SK-N-SH treated with all-trans-retinoic acid at 6 μM for 48 hours (cell line): ENCODE results near the gene FAM240B.

Source experiments
- CREB5 ChIP-seq: fragments of 250-450 bp; sonication (Bioruptor Pico); IDR thresholded peaks from 2 replicates; pipeline ENCODE4 v1.5.1; 2020; ENCODE audit warnings: low read depth, mild to moderate bottlenecking, moderate library complexity
- POU6F1 ChIP-seq: fragments of 250-450 bp; sonication (Bioruptor Pico); IDR thresholded peaks from 2 replicates; pipeline ENCODE4 v1.8.0; 2021; ENCODE audit warnings: low read depth, mild to moderate bottlenecking, moderate library complexity, borderline replicate concordance
- TOX ChIP-seq: fragments of 250-450 bp; sonication (Bioruptor Pico); IDR thresholded peaks from 2 replicates; pipeline ENCODE4 v1.8.0; 2021; ENCODE audit warnings: mild to moderate bottlenecking, moderate library complexity, borderline replicate concordance
- ZNF8 ChIP-seq: fragments of 450-650 bp; formaldehyde crosslinking; IDR thresholded peaks from 2 replicates; pipeline ENCODE4 v1.5.0; 2020; ENCODE audit warnings: mild to moderate bottlenecking, moderate library complexity
- TF ChIP-seq, protein P1 (sequence below): fragments of 250-450 bp; sonication (Bioruptor Pico); IDR thresholded peaks from 2 replicates; pipeline ENCODE4 v1.8.0; 2020; ENCODE audit warnings: mild to moderate bottlenecking, moderate library complexity, borderline replicate concordance

DNA sequence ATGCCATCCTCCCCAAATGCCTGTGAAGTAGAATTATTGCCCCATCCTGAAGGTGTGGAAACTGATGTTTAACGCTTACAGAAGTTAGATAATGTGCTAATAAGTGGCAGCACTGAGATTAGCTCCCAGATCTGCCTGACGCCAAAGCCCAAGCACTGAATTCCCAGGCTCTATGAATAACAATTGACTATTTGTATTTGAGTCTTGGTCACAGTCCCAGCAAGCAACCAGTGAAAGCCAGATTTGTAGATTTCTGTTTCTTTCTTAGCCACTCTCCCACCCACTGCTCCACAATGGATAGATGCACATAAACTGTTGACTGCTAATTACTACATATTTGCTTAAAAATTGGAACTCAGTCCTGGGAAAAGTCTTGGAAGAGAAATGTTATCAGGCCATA, 34.4 kb downstream of the FAM240B start:
- TF ChIP-seq TOX (CRISPR knock-in tag), result no peak
- no peak for TF ChIP-seq POU6F1 (CRISPR knock-in tag)
- no peak for TF ChIP-seq ZNF8
- TF ChIP-seq, protein P1, sequence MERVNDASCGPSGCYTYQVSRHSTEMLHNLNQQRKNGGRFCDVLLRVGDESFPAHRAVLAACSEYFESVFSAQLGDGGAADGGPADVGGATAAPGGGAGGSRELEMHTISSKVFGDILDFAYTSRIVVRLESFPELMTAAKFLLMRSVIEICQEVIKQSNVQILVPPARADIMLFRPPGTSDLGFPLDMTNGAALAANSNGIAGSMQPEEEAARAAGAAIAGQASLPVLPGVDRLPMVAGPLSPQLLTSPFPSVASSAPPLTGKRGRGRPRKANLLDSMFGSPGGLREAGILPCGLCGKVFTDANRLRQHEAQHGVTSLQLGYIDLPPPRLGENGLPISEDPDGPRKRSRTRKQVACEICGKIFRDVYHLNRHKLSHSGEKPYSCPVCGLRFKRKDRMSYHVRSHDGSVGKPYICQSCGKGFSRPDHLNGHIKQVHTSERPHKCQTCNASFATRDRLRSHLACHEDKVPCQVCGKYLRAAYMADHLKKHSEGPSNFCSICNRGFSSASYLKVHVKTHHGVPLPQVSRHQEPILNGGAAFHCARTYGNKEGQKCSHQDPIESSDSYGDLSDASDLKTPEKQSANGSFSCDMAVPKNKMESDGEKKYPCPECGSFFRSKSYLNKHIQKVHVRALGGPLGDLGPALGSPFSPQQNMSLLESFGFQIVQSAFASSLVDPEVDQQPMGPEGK (CRISPR knock-in tag), result no peak
- no peak for TF ChIP-seq CREB5 (CRISPR knock-in tag)
